PFSK-1 (cell line): ENCODE measurements around the gene EFCC1.

Experiments
- POLR2AphosphoS5 ChIP-seq: IDR thresholded peaks from 2 replicates; pipeline ENCODE4 v1.6.1; 2012; ENCODE audit warnings: low read depth, mild to moderate bottlenecking, control low read depth, low read length, moderate library complexity
- REST ChIP-seq, 2 experiments: IDR thresholded peaks; 2 replicates each; pipeline versions ENCODE4 v1.6.1 to v1.8.0; 2011 to 2012; ENCODE audit warnings: low read depth in 2 of 2, low read length in 2 of 2, control low read depth in 1 of 2, inconsistent platforms in 1 of 2, mild to moderate bottlenecking in 1 of 2, moderate library complexity in 1 of 2; ENCODE audit not compliant: insufficient read depth in 1 of 2
- SIN3A ChIP-seq: IDR thresholded peaks from 2 replicates; pipeline ENCODE4 v1.6.1; 2012; ENCODE audit warnings: mild to moderate bottlenecking, low read length, moderate library complexity, borderline replicate concordance; ENCODE audit not compliant: insufficient read depth

DNA sequence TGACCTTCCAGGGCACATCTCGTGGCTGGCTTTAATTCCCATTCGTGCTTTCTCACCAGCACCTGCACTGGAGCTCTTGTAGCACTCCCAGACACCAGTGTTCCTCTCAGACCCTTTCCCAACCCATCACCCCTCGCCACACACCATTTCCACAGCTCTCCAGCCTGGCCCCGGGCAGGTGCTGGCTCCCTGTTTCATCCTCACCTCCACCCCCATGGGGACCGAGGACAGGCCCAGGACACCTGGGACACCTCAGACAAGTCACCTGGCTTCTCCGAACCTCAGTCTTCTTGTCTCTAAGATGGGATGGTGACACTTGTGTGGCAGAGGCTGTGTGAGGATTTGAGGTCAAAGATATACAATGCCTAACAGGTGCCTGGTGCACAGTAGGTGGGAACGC is 32.0 kb downstream of the EFCC1 start:
- TF ChIP-seq POLR2AphosphoS5: no peak
- no peak for TF ChIP-seq SIN3A
- no peak for TF ChIP-seq REST (IDR thresholded peaks at IDR 0.05; ENCODE audit: insufficient read depth in 1 of 2, low read depth in 2 of 2, low read length in 2 of 2)
